Spleen (tissue), 7 donors: ENCODE measurements around the gene LIMD2.

Experiments used
- POLR2AphosphoS5 ChIP-seq, 3 donors: sonication (generic); formaldehyde crosslinking; IDR thresholded peaks; one replicate each; pipeline ENCODE4 v1.5.1; 2017; ENCODE audit warnings: antibody characterized with exemption in 3 of 3
- TF ChIP-seq, protein P1 (sequence below), 11 experiments: fragments of 200-600 bp in 7 of 11; fragments of 450-650 bp in 4 of 11; sonication (generic) in 4 of 11; IDR thresholded peaks in 8 of 11; conservative IDR thresholded peaks in 3 of 11; 1 replicate in 7 of 11; 2 replicates in 4 of 11; pipeline versions ENCODE4 v1.4.0 to v1.8.0; 2016 to 2021; ENCODE audit warnings: antibody characterized with exemption in 11 of 11, inconsistent platforms in 4 of 11, mild to moderate bottlenecking in 1 of 11
- donor health status: DM: no; HTN: no; CAD: no; lungs with moderate emphysema.
- donor health status: DM: no; HTN: no; CAD: no.
- donor health status: DM: no; HTN: no; CAD: no.

DNA sequence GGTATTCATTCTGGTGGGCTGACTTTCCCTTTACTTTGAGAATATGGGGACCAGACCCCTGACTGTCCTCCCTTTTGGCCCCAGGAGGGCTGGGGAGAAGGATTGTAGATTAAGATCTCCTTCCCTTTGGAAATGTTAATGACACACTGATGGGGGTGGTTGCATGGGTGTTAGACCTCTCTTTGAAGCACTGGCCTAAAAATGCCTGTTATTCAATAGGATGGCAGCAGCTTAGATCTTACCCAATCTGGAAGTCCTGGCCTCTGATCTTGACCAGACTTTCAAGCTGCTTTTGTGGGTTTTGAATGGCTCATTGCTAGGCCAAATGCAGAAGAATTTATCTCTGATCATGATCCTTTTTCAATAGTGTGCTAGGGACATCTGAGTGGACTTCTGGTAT lies 52.0 kb downstream of the LIMD2 start:
- TF ChIP-seq, protein P1, sequence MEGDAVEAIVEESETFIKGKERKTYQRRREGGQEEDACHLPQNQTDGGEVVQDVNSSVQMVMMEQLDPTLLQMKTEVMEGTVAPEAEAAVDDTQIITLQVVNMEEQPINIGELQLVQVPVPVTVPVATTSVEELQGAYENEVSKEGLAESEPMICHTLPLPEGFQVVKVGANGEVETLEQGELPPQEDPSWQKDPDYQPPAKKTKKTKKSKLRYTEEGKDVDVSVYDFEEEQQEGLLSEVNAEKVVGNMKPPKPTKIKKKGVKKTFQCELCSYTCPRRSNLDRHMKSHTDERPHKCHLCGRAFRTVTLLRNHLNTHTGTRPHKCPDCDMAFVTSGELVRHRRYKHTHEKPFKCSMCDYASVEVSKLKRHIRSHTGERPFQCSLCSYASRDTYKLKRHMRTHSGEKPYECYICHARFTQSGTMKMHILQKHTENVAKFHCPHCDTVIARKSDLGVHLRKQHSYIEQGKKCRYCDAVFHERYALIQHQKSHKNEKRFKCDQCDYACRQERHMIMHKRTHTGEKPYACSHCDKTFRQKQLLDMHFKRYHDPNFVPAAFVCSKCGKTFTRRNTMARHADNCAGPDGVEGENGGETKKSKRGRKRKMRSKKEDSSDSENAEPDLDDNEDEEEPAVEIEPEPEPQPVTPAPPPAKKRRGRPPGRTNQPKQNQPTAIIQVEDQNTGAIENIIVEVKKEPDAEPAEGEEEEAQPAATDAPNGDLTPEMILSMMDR (IDR thresholded peaks at IDR 0.05 in 8 of 11, conservative IDR thresholded peaks at IDR 0.05 in 3 of 11): no peak
- no peak for TF ChIP-seq POLR2AphosphoS5 (IDR thresholded peaks at IDR 0.05)
